ENCODE measurements around the gene MST1R.

Gene MST1R

DNA sequence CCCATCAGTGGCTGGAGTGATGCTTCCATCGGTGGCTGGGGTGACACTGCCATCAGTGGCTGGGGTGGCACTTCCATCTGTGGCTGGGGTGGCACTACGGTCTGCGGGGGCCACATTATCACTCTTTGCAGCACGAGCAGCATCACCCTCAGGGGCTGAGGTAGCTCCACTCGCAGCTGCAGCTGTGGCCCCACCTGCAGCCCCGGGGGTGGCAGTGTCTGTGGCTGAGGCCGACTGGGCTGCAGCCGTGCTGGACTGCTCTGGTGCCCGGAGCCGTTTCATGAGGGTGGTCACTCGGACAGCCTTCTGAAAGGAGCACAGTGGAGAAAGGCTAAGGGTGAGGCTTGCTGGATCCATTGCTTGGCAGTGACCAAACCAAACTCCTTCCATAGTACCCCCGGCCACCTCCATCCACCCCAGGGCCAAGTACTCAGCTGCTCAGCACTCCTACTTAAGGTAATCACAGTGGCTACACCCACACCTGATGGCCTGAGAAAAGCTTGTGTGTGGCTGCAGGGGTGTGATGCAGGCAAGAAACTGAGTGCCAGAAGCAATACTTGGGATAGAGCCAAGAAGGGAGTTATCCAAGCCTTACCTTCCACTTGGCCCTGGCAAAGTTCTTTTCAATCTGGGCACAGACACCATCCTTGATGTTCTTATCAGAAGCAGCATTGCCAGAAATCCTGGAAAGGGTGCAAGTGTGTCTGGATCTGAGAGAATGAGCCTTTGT, 43.9 kb downstream of the MST1R start:
- TF ChIP-seq, protein P1, sequence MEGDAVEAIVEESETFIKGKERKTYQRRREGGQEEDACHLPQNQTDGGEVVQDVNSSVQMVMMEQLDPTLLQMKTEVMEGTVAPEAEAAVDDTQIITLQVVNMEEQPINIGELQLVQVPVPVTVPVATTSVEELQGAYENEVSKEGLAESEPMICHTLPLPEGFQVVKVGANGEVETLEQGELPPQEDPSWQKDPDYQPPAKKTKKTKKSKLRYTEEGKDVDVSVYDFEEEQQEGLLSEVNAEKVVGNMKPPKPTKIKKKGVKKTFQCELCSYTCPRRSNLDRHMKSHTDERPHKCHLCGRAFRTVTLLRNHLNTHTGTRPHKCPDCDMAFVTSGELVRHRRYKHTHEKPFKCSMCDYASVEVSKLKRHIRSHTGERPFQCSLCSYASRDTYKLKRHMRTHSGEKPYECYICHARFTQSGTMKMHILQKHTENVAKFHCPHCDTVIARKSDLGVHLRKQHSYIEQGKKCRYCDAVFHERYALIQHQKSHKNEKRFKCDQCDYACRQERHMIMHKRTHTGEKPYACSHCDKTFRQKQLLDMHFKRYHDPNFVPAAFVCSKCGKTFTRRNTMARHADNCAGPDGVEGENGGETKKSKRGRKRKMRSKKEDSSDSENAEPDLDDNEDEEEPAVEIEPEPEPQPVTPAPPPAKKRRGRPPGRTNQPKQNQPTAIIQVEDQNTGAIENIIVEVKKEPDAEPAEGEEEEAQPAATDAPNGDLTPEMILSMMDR (IDR thresholded peaks at IDR 0.05; ENCODE audit: borderline replicate concordance, control extremely low read depth, extremely low read depth, insufficient read depth, missing control alignments) = no peak
- DNase-seq (ENCODE audit: low spot score) = no peak
- in situ Hi-C loops (cut with MboI; ENCODE audit: low sequenced_read_pairs, unreplicated experiment) = no loop called here

DNA sequence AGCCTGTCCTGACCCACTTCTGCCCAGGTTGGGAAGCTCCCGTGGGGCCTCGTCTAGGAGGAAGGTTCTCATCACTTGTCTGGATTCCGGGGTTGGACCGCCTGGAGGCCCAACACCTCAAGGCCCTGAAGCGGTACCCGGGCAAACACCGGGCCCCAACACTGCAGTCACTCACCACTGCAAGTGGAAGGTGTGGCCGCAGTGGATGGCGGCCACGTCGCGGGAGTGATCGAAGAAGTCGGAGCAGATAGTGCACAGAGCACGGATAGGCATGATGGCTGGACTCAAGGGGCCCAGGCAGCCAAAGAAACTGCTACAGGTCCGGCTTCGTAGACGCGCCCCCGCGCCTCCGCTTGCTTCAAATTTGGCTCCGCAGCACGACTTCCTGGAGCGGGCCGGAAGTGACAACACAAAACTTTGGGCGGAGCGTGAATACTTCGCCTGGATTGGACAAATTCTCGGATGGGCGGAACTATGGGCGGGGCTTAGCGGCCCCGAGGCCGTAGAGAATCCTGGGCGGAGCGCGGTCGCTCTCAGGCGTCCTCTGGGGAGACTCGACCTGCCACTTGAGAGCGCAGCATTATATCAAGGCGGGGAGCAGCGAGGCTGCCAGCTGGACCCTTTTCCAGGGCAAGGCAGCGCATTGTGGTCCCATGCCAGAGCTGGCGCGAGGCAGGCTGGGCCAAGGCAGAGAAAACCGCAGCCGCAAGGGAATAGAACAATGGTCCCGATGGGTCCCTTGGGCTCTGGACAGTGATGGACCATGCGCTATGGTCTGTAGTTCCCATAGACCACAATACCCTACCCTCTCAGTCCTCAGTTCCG, 47.3 kb downstream of the MST1R start, which contains the start of gene TRAIP:
Gene TRAIP, minus strand, starts transcription at position 384 of the 825 bp plus-strand sequence. Its CDS starts 111 bp downstream, at position 273.
- TF ChIP-seq, protein P1 (IDR thresholded peaks at IDR 0.05; ENCODE audit: borderline replicate concordance, control extremely low read depth, extremely low read depth, insufficient read depth, missing control alignments) = no peak
- in situ Hi-C loops (cut with MboI; ENCODE audit: low sequenced_read_pairs, unreplicated experiment) = no loop called here
- peak; percentile 100 for DNase-seq (ENCODE audit: low spot score)

- DNase-seq (ENCODE audit: low spot score) = no peak
These were observed 48.0 kb downstream of the MST1R start for GRCh38 chr3:49855662-49856061.

GRCh38 chr3:49845694-49846093, 58.0 kb downstream of the MST1R start:
- TF ChIP-seq, protein P1 (IDR thresholded peaks at IDR 0.05; ENCODE audit: borderline replicate concordance, control extremely low read depth, extremely low read depth, insufficient read depth, missing control alignments) = no peak
- in situ Hi-C loops (cut with MboI; ENCODE audit: low sequenced_read_pairs, unreplicated experiment) = no loop called here
- DNase-seq (ENCODE audit: low spot score) = no peak

More at GRCh38 chr3:49855662-49856061, 48.0 kb downstream of the MST1R start:
- in situ Hi-C loops (cut with MboI; ENCODE audit: low sequenced_read_pairs, unreplicated experiment) = no loop called here
- TF ChIP-seq, protein P1 (IDR thresholded peaks at IDR 0.05; ENCODE audit: borderline replicate concordance, control extremely low read depth, extremely low read depth, insufficient read depth, missing control alignments) = no peak

- in situ Hi-C loops (cut with MboI; ENCODE audit: low sequenced_read_pairs, unreplicated experiment) = no loop called here
- DNase-seq (ENCODE audit: low spot score) = no peak
- TF ChIP-seq, protein P1 (IDR thresholded peaks at IDR 0.05; ENCODE audit: borderline replicate concordance, control extremely low read depth, extremely low read depth, insufficient read depth, missing control alignments) = no peak
These were observed 59.0 kb downstream of the MST1R start for GRCh38 chr3:49844464-49845183.

- DNase-seq (ENCODE audit: low spot score) = no peak
- TF ChIP-seq, protein P1 (IDR thresholded peaks at IDR 0.05; ENCODE audit: borderline replicate concordance, control extremely low read depth, extremely low read depth, insufficient read depth, missing control alignments) = no peak
- in situ Hi-C loops (cut with MboI; ENCODE audit: low sequenced_read_pairs, unreplicated experiment) = no loop called here
These were observed 60.7 kb downstream of the MST1R start for GRCh38 chr3:49842843-49843517.

Data from GM13976 (cell line).